GM21528 (cell line): ENCODE results near the gene AOPEP.

Experiments
- ATAC-seq: cut with Tn5 transposase; IDR thresholded peaks from one replicate; pipeline ENCODE4 v1.9.1; 2021; ENCODE audit warnings: mild to moderate bottlenecking, moderate library complexity; ENCODE audit not compliant: unreplicated experiment, low FRiP score

AOPEP gene

DNA sequence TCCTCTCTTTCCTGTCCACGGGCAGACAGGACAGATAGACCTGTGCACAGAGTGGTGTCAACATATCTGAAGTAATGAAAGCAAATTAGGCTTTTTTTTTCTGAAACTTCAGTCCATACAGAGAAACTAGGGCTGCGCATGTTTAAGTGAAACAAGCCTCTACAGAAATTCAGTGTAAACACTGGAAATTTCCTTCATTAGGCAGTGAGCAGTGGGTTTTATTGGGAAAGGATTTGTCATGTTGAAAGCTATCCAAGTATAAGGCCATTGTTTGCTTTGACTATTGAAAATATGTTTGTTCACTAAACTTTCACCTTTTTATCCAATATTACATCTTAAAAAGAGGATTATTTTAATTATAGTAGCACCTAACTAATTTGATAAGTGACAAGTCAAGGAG is 161.2 kb downstream of the AOPEP start:
- ATAC-seq, result no peak

- ATAC-seq, result no peak
These were observed 162.3 kb downstream of the AOPEP start for GRCh38 chr9:94888775-94889174.

GRCh38 chr9:94889628-94890027 is 163.1 kb downstream of the AOPEP start:
- no peak for ATAC-seq

- no peak for ATAC-seq
These were observed 164.7 kb downstream of the AOPEP start for GRCh38 chr9:94891183-94891582.

GRCh38 chr9:94892675-94893074 is 166.2 kb downstream of the AOPEP start:
- no peak for ATAC-seq

GRCh38 chr9:94894094-94894699 is 167.7 kb downstream of the AOPEP start:
- ATAC-seq, result no peak

DNA sequence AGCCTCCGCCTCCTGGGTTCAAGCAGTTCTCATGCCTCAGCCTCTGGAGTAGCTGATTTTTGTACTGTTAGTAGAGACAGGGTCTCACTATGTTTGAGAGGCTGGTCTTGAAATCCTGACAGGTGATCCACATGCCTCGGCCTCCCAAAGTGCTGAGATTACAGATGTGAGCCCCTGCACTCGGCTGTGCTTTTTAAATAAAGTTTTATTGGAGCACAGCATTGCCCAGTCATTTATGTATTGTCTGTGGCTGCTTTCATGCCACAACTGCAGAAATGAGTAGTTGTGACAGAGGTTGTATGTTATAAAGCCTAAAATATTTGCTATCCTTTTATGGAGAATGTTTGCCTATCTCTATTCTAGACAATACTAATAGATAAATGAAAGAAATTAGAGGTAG is 169.2 kb downstream of the AOPEP start:
- ATAC-seq, result no peak

- ATAC-seq, result no peak
These were observed 170.0 kb downstream of the AOPEP start for GRCh38 chr9:94896512-94896911.

- ATAC-seq, result no peak
These were observed 173.1 kb downstream of the AOPEP start for GRCh38 chr9:94899464-94900221.

DNA sequence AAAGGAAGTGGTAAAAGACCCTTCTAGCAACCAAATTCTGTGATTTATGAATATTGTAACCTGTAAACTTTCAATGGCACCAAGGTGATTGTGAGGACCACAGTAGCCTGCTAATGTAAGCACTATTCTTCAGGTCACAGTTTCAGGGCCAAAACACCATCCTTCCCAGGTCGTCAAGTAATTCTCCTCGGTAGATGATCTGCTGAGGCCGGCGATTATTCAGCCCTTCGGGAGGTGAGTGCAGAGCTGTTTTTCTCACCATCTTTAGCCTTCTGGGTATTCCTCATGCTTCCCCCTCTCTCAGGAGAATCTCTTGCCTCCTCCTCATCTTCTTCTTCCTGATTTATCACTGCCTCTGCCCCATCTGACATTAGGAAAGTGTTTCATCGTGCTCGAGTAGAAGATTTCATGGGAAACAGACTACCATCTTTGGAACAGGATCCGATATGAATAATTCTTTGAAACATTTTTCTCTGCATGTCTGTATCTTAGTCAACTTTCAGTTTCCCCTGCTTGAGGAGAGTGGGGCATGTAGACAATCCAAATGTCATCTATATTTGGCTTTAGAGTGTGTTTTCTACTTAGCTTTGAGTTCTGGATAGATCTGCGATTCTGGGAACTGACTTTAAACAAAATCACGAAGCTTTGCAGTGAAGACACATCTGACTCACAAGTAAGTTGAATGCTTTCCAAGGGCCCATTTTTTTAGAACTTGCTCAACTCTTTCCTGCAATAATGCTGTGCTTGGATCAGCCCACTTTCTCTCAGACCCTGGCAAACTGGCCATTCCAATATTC is 173.9 kb downstream of the AOPEP start:
- ATAC-seq, result no peak

GRCh38 chr9:94901019-94901363 is 174.5 kb downstream of the AOPEP start:
- no peak for ATAC-seq

DNA sequence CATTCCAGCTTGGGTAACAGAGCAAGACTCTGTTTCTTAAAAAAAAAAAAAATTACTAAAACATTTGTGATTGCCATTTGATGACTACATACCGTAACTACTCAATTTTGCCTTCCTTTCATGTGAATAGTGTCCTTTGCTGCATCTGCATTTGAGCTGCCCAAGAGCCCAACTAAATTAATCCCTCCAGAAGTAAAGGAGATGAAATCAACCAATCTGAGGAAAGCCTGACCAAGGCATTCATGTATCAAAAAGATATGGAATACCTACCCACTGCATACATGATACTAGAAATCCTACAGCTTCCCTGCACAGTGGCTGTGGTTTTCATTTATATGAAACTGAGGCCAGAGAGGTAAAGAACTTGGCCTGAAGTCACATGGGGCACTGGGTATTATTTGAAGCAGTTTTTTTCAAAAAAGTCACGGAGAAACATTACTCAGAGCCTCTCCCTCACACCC is 177.5 kb downstream of the AOPEP start:
- no peak for ATAC-seq

DNA sequence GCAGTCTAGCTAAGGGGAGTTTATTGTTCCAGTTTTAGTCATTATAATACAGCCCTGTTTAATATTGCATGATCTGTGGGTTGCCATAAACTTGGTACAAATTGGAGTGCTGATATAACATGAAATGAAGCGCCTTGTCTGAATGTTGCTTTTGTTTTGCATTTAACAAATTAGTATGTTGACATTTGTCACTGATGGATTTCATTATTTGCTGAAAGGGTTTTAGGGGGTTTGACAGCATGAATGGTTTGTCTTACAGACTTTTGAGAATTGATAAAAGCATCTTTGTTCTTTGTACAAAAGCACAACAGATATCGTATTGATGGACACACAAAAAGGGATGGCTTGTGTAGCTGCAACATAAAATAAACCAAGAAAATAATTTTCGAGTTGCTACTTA is 178.3 kb downstream of the AOPEP start:
- no peak for ATAC-seq

- ATAC-seq, result no peak
These were observed 179.1 kb downstream of the AOPEP start for GRCh38 chr9:94905606-94906005.

DNA sequence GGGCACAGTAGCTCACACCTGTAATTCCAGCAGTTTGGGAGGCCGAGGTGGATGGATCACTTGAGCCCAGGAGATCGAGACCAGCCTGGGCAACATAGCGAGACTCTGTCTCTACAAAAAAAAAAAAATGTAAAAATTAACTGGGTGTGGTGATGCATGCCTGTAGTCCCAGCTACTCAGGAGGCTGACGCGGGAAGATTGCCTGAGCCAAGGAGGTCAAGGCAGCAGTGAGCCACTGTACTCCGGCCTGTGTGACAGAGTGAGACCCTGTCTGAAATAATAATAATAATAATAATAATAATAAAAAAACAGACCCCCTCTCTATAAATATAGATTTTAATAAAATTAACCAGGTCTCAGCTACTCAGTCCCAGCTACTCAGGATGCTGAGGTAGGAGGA is 179.7 kb downstream of the AOPEP start:
- ATAC-seq, result no peak

DNA sequence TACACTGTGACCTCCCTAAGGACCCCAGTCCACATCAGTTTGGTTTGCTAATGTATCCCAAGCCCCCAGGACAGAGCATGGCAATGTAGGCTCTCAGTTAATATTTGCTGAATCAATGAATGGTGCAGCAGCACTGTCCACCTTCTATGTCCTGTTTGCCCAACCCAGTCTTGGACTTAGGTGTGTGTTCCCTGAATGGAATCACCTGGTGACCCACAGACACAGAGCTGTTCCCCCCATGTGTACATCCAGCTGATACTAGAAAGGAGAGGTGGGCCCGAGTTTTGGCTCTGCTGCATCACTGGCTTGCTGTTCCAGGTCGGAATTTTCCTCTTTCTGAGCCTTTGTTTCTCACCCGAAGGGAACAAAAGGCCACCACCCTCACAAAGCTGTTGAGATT is 180.2 kb downstream of the AOPEP start:
- no peak for ATAC-seq

GRCh38 chr9:94907264-94907936 is 180.9 kb downstream of the AOPEP start:
- ATAC-seq, result no peak

GRCh38 chr9:94908011-94908563 is 181.6 kb downstream of the AOPEP start:
- no peak for ATAC-seq

GRCh38 chr9:94908583-94909249 is 182.2 kb downstream of the AOPEP start:
- ATAC-seq, result no peak

- ATAC-seq, result no peak
These were observed 182.9 kb downstream of the AOPEP start for GRCh38 chr9:94909250-94909894.
